HEK293 (cell line): ENCODE data around the gene KLHL17.
"Not testable (repeated sequence)": the region's sequence is repeated elsewhere in the genome, so short reads cannot be mapped to it uniquely, and the experiment has no call there.

Source experiments
- CTCF ChIA-PET: fragments of 350-600 bp; formaldehyde crosslinking; extraction: SDS; loops from one replicate; lab custom pipeline; 2021; ENCODE audit warnings: antibody characterized with exemption; lab: Yijun Ruan, JAX
- POLR2A ChIA-PET: fragments of 300-600 bp; formaldehyde crosslinking; extraction: SDS; loops from one replicate; lab custom pipeline; 2020; ENCODE audit warnings: antibody characterized with exemption, inconsistent platforms; lab: Yijun Ruan, JAX
- H3K27ac ChIP-seq: fragments of 200-500 bp; sonication (Bioruptor generic); 2 replicates; pipeline ENCODE4 v1.5.1; 2014; ENCODE audit warnings: low read depth, low read length, control low read depth, inconsistent platforms; ENCODE audit errors: extremely low read depth
- H3K36me3 ChIP-seq, 2 experiments: fragments of 200-500 bp in 1 of 2; sonication (Bioruptor generic) in 1 of 2; 1 replicate in 1 of 2; 2 replicates in 1 of 2; pipeline ENCODE4 v1.5.1; 2014 to 2017; ENCODE audit warnings: inconsistent platforms in 2 of 2, low read length in 2 of 2; ENCODE audit not compliant: control insufficient read depth in 2 of 2, insufficient read depth in 1 of 2
- H3K4me1 ChIP-seq: fragments of 200-500 bp; sonication (Bioruptor generic); 2 replicates; pipeline ENCODE4 v1.5.1; 2014; ENCODE audit warnings: mild to moderate bottlenecking, low read length, inconsistent platforms; ENCODE audit not compliant: control insufficient read depth, insufficient read depth
- H3K4me3 ChIP-seq: 2 replicates; pipeline ENCODE4 v1.5.1; 2011; ENCODE audit warnings: low read depth, mild to moderate bottlenecking, control low read depth, low read length, moderate library complexity
- H3K9me3 ChIP-seq: fragments of 200-500 bp; sonication (Bioruptor generic); 2 replicates; pipeline ENCODE4 v1.5.1; 2014; ENCODE audit warnings: low read depth, low read length, inconsistent platforms; ENCODE audit not compliant: control insufficient read depth, insufficient read depth
- KLF8 ChIP-seq: fragments of 450-650 bp; formaldehyde crosslinking; IDR thresholded peaks from 2 replicates; pipeline ENCODE4 v1.5.1; 2016; ENCODE audit warnings: missing biosample characterization, missing genetic modification characterization
- KLF9 ChIP-seq: fragments of 450-650 bp; formaldehyde crosslinking; IDR thresholded peaks from 2 replicates; pipeline ENCODE4 v1.5.1; 2016; ENCODE audit warnings: missing biosample characterization, missing genetic modification characterization, low read depth
- PRDM10 ChIP-seq: fragments of 450-650 bp; formaldehyde crosslinking; IDR thresholded peaks from 2 replicates; pipeline ENCODE4 v1.5.1; 2016; ENCODE audit warnings: missing biosample characterization, missing genetic modification characterization
- SETDB1 ChIP-seq: IDR thresholded peaks from one replicate; pipeline ENCODE4 v1.6.1; 2017; ENCODE audit warnings: mild to moderate bottlenecking, low read length, moderate library complexity, mixed read lengths; ENCODE audit not compliant: insufficient read length
- SP7 ChIP-seq: fragments of 450-650 bp; formaldehyde crosslinking; IDR thresholded peaks from 2 replicates; pipeline ENCODE4 v1.5.1; 2016; ENCODE audit warnings: missing biosample characterization, missing genetic modification characterization
- ZNF10 ChIP-seq: fragments of 450-650 bp; formaldehyde crosslinking; IDR thresholded peaks from 2 replicates; pipeline ENCODE4 v1.5.1; 2017; ENCODE audit warnings: missing biosample characterization, missing genetic modification characterization
- ZNF133 ChIP-seq: fragments of 450-650 bp; formaldehyde crosslinking; IDR thresholded peaks from 2 replicates; pipeline ENCODE4 v1.5.1; 2016; ENCODE audit warnings: missing biosample characterization, missing genetic modification characterization
- ZNF18 ChIP-seq: fragments of 450-650 bp; formaldehyde crosslinking; IDR thresholded peaks from 2 replicates; pipeline ENCODE4 v1.5.1; 2016; ENCODE audit warnings: missing biosample characterization, missing genetic modification characterization
- ZNF274 ChIP-seq, 2 experiments: fragments of 200-500 bp in 1 of 2; fragments of 450-650 bp in 1 of 2; sonication (Bioruptor generic) in 1 of 2; formaldehyde crosslinking in 1 of 2; IDR thresholded peaks; 2 replicates each; pipeline versions ENCODE4 v1.5.1 to v1.6.1; 2014 to 2016; ENCODE audit warnings: borderline replicate concordance in 1 of 2, inconsistent platforms in 1 of 2, low read length in 1 of 2, missing biosample characterization in 1 of 2, missing genetic modification characterization in 1 of 2
- ZNF362 ChIP-seq: fragments of 450-650 bp; formaldehyde crosslinking; IDR thresholded peaks from 2 replicates; pipeline ENCODE4 v1.5.1; 2016; ENCODE audit warnings: missing biosample characterization, missing genetic modification characterization
- ZNF449 ChIP-seq: fragments of 450-650 bp; formaldehyde crosslinking; IDR thresholded peaks from 2 replicates; pipeline ENCODE4 v1.5.1; 2017; ENCODE audit warnings: missing biosample characterization, mild to moderate bottlenecking, missing genetic modification characterization, moderate library complexity
- ZNF521 ChIP-seq: fragments of 450-650 bp; formaldehyde crosslinking; IDR thresholded peaks from 2 replicates; pipeline ENCODE4 v1.5.1; 2017; ENCODE audit warnings: missing biosample characterization, mild to moderate bottlenecking, missing genetic modification characterization
- ZNF560 ChIP-seq: fragments of 450-650 bp; formaldehyde crosslinking; IDR thresholded peaks from 2 replicates; pipeline ENCODE4 v1.5.1; 2017; ENCODE audit warnings: missing biosample characterization, missing genetic modification characterization, borderline replicate concordance
- ZNF585B ChIP-seq: fragments of 450-650 bp; formaldehyde crosslinking; IDR thresholded peaks from 2 replicates; pipeline ENCODE4 v1.5.1; 2016; ENCODE audit warnings: missing biosample characterization, missing genetic modification characterization
- ZNF610 ChIP-seq: fragments of 450-650 bp; formaldehyde crosslinking; IDR thresholded peaks from 2 replicates; pipeline ENCODE4 v1.5.1; 2016; ENCODE audit warnings: missing biosample characterization, missing genetic modification characterization, borderline replicate concordance
- ZNF626 ChIP-seq: fragments of 450-650 bp; sonication (Bioruptor Pico); formaldehyde crosslinking; IDR thresholded peaks from 2 replicates; pipeline ENCODE4 v1.5.1; 2018; ENCODE audit warnings: missing biosample characterization, missing genetic modification characterization, inconsistent platforms
- ZNF785 ChIP-seq: fragments of 450-650 bp; formaldehyde crosslinking; IDR thresholded peaks from 2 replicates; pipeline ENCODE4 v1.5.1; 2016; ENCODE audit warnings: missing biosample characterization, missing genetic modification characterization
- ZSCAN5A ChIP-seq: fragments of 450-650 bp; formaldehyde crosslinking; IDR thresholded peaks from 2 replicates; pipeline ENCODE4 v1.5.1; 2016; ENCODE audit warnings: missing biosample characterization, missing genetic modification characterization
- ZXDB ChIP-seq: fragments of 450-650 bp; formaldehyde crosslinking; IDR thresholded peaks from 2 replicates; pipeline ENCODE4 v1.5.1; 2016; ENCODE audit warnings: missing biosample characterization, missing genetic modification characterization

KLHL17 gene

GRCh38 chr1:985126-985525 is 24.7 kb downstream of the KLHL17 start (continued):
- TF ChIP-seq ZNF10 (tag by site-specific recombination) = no peak
- no peak for TF ChIP-seq ZNF785 (tag by site-specific recombination)
- TF ChIP-seq PRDM10 (tag by site-specific recombination) = no peak
- no peak for TF ChIP-seq SP7 (tag by site-specific recombination)
- no peak for TF ChIP-seq ZSCAN5A (tag by site-specific recombination)
- no peak for TF ChIP-seq KLF9 (tag by site-specific recombination)
- no peak for TF ChIP-seq ZNF18 (tag by site-specific recombination)
- no peak for TF ChIP-seq KLF8 (tag by site-specific recombination)
- no peak for TF ChIP-seq ZXDB
- TF ChIP-seq ZNF626 (tag by site-specific recombination) = no peak

- CTCF ChIA-PET = interaction anchor here (0.7 kb wide), 1 partner anchor 75 kb away, joined by 3 read pairs; no protein-coding TSS in a partner anchor
- not testable (repeated sequence) for H3K4me1 ChIP-seq
Measured at GRCh38 chr1:988061-988460, 27.7 kb downstream of the KLHL17 start.

GRCh38 chr1:991275-991674 is 30.9 kb downstream of the KLHL17 start:
- POLR2A ChIA-PET, H3K4me1 ChIP-seq, H3K9me3 ChIP-seq, H3K27ac ChIP-seq, H3K36me3 ChIP-seq, H3K4me3 ChIP-seq: not testable (repeated sequence)
- CTCF ChIA-PET = interaction anchor here (0.6 to 4.3 kb wide), 3 partner anchors 7 to 50 kb away, joined by 4 to 39 read pairs (median 5); no protein-coding TSS in a partner anchor

More at GRCh38 chr1:988061-988460, 27.7 kb downstream of the KLHL17 start:
- H3K27ac ChIP-seq, H3K4me3 ChIP-seq, H3K9me3 ChIP-seq, H3K36me3 ChIP-seq, POLR2A ChIA-PET: not testable (repeated sequence)

- H3K9me3 ChIP-seq = no peaks in the 10 kb centered on the region
- no peak overlapping the region for H3K27ac ChIP-seq
- 0 out of 2 replicates have a peak, but pooled peaks have one; percentile 20 for TF ChIP-seq ZNF585B (tag by site-specific recombination)
- peak; percentile 57 for TF ChIP-seq SETDB1
- TF ChIP-seq ZNF449 = no peak
- no peak for TF ChIP-seq ZNF362 (tag by site-specific recombination)
- no peak for TF ChIP-seq ZNF274 (IDR thresholded peaks at IDR 0.05; ENCODE audit: low read length)
- no peak for TF ChIP-seq ZNF274 (tag by site-specific recombination; IDR thresholded peaks at IDR 0.05; ENCODE audit: borderline replicate concordance)
- TF ChIP-seq ZNF521 (tag by site-specific recombination) = no peak
- 0 out of 2 replicates have a peak, but pooled peaks have one; percentile 46 for TF ChIP-seq ZNF610 (tag by site-specific recombination)
- 0 out of 2 replicates have a peak, but pooled peaks have one; percentile 5 for TF ChIP-seq ZNF560
- peak; percentile 100 for TF ChIP-seq ZNF133 (tag by site-specific recombination)
- ChIA-PET POLR2A (no interaction called here), CTCF (interaction anchor here (4.3 kb wide), 1 partner anchor 8 kb away, joined by 39 read pairs; no protein-coding TSS in a partner anchor)
- H3K4me1 ChIP-seq = no peaks in the 10 kb centered on the region
- peaks cover 0 to 5% of the 10 kb centered on the region in 2 experiments; a peak in 1 of 3 replicates for H3K36me3 ChIP-seq
- no peak overlapping the region for H3K4me3 ChIP-seq
Measured at GRCh38 chr1:991895-992294, 31.5 kb downstream of the KLHL17 start.
